IMR-90 (cell line): ENCODE results near the gene FUT7. TPM values are rescaled to one million over a fixed set of nuclear protein-coding genes. Genes with fewer than 3 reads are reported as not detected.

Experiments used
- ATAC-seq: fragments of 200-7000 bp; cut with Tn5 transposase; 2 replicates; pipeline ENCODE4 v1.9.1; 2020; ENCODE audit warnings: low read depth, mild to moderate bottlenecking, moderate library complexity
- BruUV-seq: library from RNA; stranded (reverse); fragments of 400-500 nt; replicated peaks from 2 replicates; lab custom pipeline; 2021; lab: Mats Ljungman, UMichigan
- CTCF ChIA-PET: fragments of 300-600 bp; formaldehyde crosslinking; extraction: SDS; loops from one replicate; lab custom pipeline; 2021; ENCODE audit warnings: antibody characterized with exemption; lab: Yijun Ruan, JAX
- POLR2A ChIA-PET: fragments of 300-600 bp; sonication (Branson Sonifier 250); formaldehyde crosslinking; loops from one replicate; lab custom pipeline; 2022; ENCODE audit warnings: antibody characterized with exemption; ENCODE audit not compliant: unreplicated experiment; lab: Charles Lee
- DNase-seq: peaks from one replicate; pipeline ENCODE4 v3.0.0; 2013
- H2AFZ ChIP-seq: replicated peaks from 2 replicates; pipeline ENCODE3; 2013; ENCODE audit warnings: low read length, mild to moderate bottlenecking; ENCODE audit not compliant: poor library complexity
- H2AK5ac ChIP-seq: 2 replicates; pipeline ENCODE4 v1.6.1; 2013; ENCODE audit warnings: low read depth, low read length, inconsistent platforms
- H2AK9ac ChIP-seq: replicated peaks from 2 replicates; pipeline ENCODE3; 2013; ENCODE audit warnings: mild to moderate bottlenecking, low read depth, low read length, moderate library complexity; ENCODE audit not compliant: poor library complexity
- H2BK120ac ChIP-seq: 2 replicates; pipeline ENCODE4 v1.6.1; 2013; ENCODE audit warnings: low read depth, low read length, inconsistent platforms
- H2BK15ac ChIP-seq: 3 replicates; pipeline ENCODE4 v1.6.1; 2013; ENCODE audit warnings: low read depth, low read length, inconsistent platforms
- H2BK20ac ChIP-seq: 2 replicates; pipeline ENCODE4 v1.6.1; 2013; ENCODE audit warnings: low read depth, mild to moderate bottlenecking, inconsistent platforms, low read length, moderate library complexity
- H2BK5ac ChIP-seq: 2 replicates; pipeline ENCODE4 v1.6.1; 2013; ENCODE audit warnings: mild to moderate bottlenecking, low read depth, low read length, inconsistent platforms; ENCODE audit not compliant: poor library complexity, severe bottlenecking
- H3K14ac ChIP-seq: replicated peaks from 2 replicates; pipeline ENCODE4 v1.6.1; 2013; ENCODE audit warnings: low read depth, low read length, inconsistent platforms
- H3K18ac ChIP-seq: 2 replicates; pipeline ENCODE4 v1.6.1; 2013; ENCODE audit warnings: low read depth, low read length, control low read depth
- H3K23ac ChIP-seq: 2 replicates; pipeline ENCODE4 v1.6.1; 2013; ENCODE audit warnings: low read depth, low read length, inconsistent platforms
- H3K27ac ChIP-seq: 2 replicates; pipeline ENCODE4 v1.5.1; 2013; ENCODE audit warnings: mild to moderate bottlenecking, control low read depth, low read length; ENCODE audit not compliant: insufficient read depth
- H3K27me3 ChIP-seq: 2 replicates; pipeline ENCODE4 v1.6.1; 2013; ENCODE audit warnings: low read length; ENCODE audit not compliant: control insufficient read depth, insufficient read depth
- H3K36me3 ChIP-seq: 2 replicates; pipeline ENCODE4 v1.6.1; 2013; ENCODE audit warnings: low read length, mixed read lengths; ENCODE audit not compliant: control insufficient read depth, insufficient read depth
- H3K4ac ChIP-seq: 2 replicates; pipeline ENCODE4 v1.6.1; 2013; ENCODE audit warnings: low read depth, low read length, inconsistent platforms
- H3K4me1 ChIP-seq: 2 replicates; pipeline ENCODE4 v1.6.1; 2013; ENCODE audit warnings: low read length, mixed read lengths; ENCODE audit not compliant: control insufficient read depth, insufficient read depth
- H3K4me2 ChIP-seq: 2 replicates; pipeline ENCODE4 v1.6.1; 2013; ENCODE audit warnings: low read depth, mild to moderate bottlenecking, control low read depth, low read length, moderate library complexity
- H3K4me3 ChIP-seq: 2 replicates; pipeline ENCODE4 v1.5.1; 2013; ENCODE audit warnings: low read depth, mild to moderate bottlenecking, control low read depth, low read length, moderate library complexity; ENCODE audit not compliant: insufficient read depth
- H3K56ac ChIP-seq: 2 replicates; pipeline ENCODE4 v1.6.1; 2013; ENCODE audit warnings: low read length, inconsistent platforms; ENCODE audit not compliant: insufficient read depth; ENCODE audit errors: extremely low read depth
- H3K79me1 ChIP-seq, 2 experiments: 2 replicates each; pipeline ENCODE4 v1.6.1; 2013; ENCODE audit warnings: low read length in 2 of 2, inconsistent platforms in 1 of 2, low read depth in 1 of 2
- H3K9ac ChIP-seq: 2 replicates; pipeline ENCODE4 v1.6.1; 2013; ENCODE audit warnings: low read depth, low read length, control low read depth
- H3K9me1 ChIP-seq: 2 replicates; pipeline ENCODE4 v1.6.1; 2013; ENCODE audit warnings: low read length, inconsistent platforms; ENCODE audit not compliant: insufficient read depth
- H3K9me3 ChIP-seq: 2 replicates; pipeline ENCODE4 v1.6.1; 2013; ENCODE audit warnings: low read length; ENCODE audit not compliant: control insufficient read depth, insufficient read depth
- H4K20me1 ChIP-seq: 2 replicates; pipeline ENCODE4 v1.6.1; 2013; ENCODE audit warnings: low read length, inconsistent platforms; ENCODE audit not compliant: insufficient read depth
- H4K5ac ChIP-seq: 2 replicates; pipeline ENCODE4 v1.6.1; 2013; ENCODE audit warnings: mild to moderate bottlenecking, low read depth, low read length, control low read depth
- H4K8ac ChIP-seq, 2 experiments: 2 replicates each; pipeline ENCODE4 v1.6.1; 2013; ENCODE audit warnings: low read depth in 2 of 2, low read length in 2 of 2, control low read depth in 1 of 2, inconsistent platforms in 1 of 2
- H4K91ac ChIP-seq: 2 replicates; pipeline ENCODE4 v1.6.1; 2013; ENCODE audit warnings: low read depth, low read length, inconsistent platforms; ENCODE audit not compliant: insufficient read depth
- BHLHE40 ChIP-seq: fragments of 150-350 bp; IDR thresholded peaks from 2 replicates; pipeline ENCODE4 v1.6.1; 2016; ENCODE audit warnings: mild to moderate bottlenecking, low read depth, low read length
- CEBPB ChIP-seq: IDR thresholded peaks from 2 replicates; pipeline ENCODE4 v1.6.1; 2012; ENCODE audit warnings: low read depth, low read length, improper control_type of control experiment
- CHD1 ChIP-seq: IDR thresholded peaks from 2 replicates; pipeline ENCODE4 v1.6.1; 2012; ENCODE audit warnings: low read depth, low read length, improper control_type of control experiment
- CTCF ChIP-seq: conservative IDR thresholded peaks from 2 replicates; pipeline ENCODE4 v1.5.1; 2012; ENCODE audit warnings: mild to moderate bottlenecking, low read depth, low read length, improper control_type of control experiment
- ELK1 ChIP-seq: fragments of 150-350 bp; IDR thresholded peaks from 2 replicates; pipeline ENCODE4 v1.6.1; 2016; ENCODE audit warnings: low read depth, mild to moderate bottlenecking, low read length, moderate library complexity, borderline replicate concordance
- FOS ChIP-seq: fragments of 150-350 bp; IDR thresholded peaks from 2 replicates; pipeline ENCODE4 v1.6.1; 2016; ENCODE audit warnings: low read depth, low read length
- MAFK ChIP-seq: IDR thresholded peaks from 2 replicates; pipeline ENCODE4 v1.6.1; 2012; ENCODE audit warnings: low read depth, low read length, improper control_type of control experiment
- MAZ ChIP-seq: IDR thresholded peaks from 2 replicates; pipeline ENCODE4 v1.6.1; 2012; ENCODE audit warnings: low read depth, mild to moderate bottlenecking, low read length, improper control_type of control experiment, moderate library complexity, borderline replicate concordance
- MXI1 ChIP-seq: IDR thresholded peaks from 2 replicates; pipeline ENCODE4 v1.6.1; 2012; ENCODE audit warnings: low read depth, mild to moderate bottlenecking, low read length, moderate library complexity, borderline replicate concordance
- NFE2L2 ChIP-seq: fragments of 150-350 bp; IDR thresholded peaks from 2 replicates; pipeline ENCODE4 v1.6.1; 2016; ENCODE audit warnings: low read depth, mild to moderate bottlenecking, low read length
- POLR2A ChIP-seq: IDR thresholded peaks from 2 replicates; pipeline ENCODE4 v1.6.1; 2012; ENCODE audit warnings: mild to moderate bottlenecking, low read depth, low read length
- RAD21 ChIP-seq: IDR thresholded peaks from 2 replicates; pipeline ENCODE4 v1.6.1; 2012; ENCODE audit warnings: low read length, improper control_type of control experiment
- RCOR1 ChIP-seq: IDR thresholded peaks from 2 replicates; pipeline ENCODE4 v1.6.1; 2012; ENCODE audit warnings: mild to moderate bottlenecking, low read length, improper control_type of control experiment; ENCODE audit not compliant: insufficient replicate concordance
- RFX5 ChIP-seq: IDR thresholded peaks from 2 replicates; pipeline ENCODE4 v1.8.0; 2012; ENCODE audit warnings: low read depth, mild to moderate bottlenecking, low read length, moderate library complexity
- SMC3 ChIP-seq: fragments of 150-350 bp; IDR thresholded peaks from 2 replicates; pipeline ENCODE4 v1.6.1; 2016; ENCODE audit warnings: low read depth, mild to moderate bottlenecking, antibody characterized with exemption, low read length, moderate library complexity
- WGBS, 2 experiments: methylation state at CpG; one replicate each; pipeline versions ENCODE4 v1.1.5 to v1.1.7; 2013; ENCODE audit warnings: missing lambda C conversion rate in 2 of 2; ENCODE audit not compliant: insufficient read length in 1 of 2; ENCODE audit errors: extremely low coverage in 2 of 2; 5-methylcytosine and 5-hydroxymethylcytosine counted together
- dilution Hi-C: fragments of 300-500 bp; cut with HindIII; formaldehyde crosslinking; loops from one replicate; pipeline ENCODE4 v1.14.3; 2018; ENCODE audit warnings: low sequenced_read_pairs; ENCODE audit not compliant: unreplicated experiment
- in situ Hi-C: fragments of 300-500 bp; cut with MboI; formaldehyde crosslinking; loops from 3 replicates; pipeline ENCODE4 v1.14.3; 2019; ENCODE audit warnings: low sequenced_read_pairs, inconsistent platforms, mixed read lengths
- intact Hi-C: fragments of 100-400 bp; cut with micrococcal nuclease; formaldehyde crosslinking; loops from 2 replicates; pipeline ENCODE4 v1.10.0; 2022
- polyA plus RNA-seq, 3 experiments: library from polyadenylated mRNA; depleted of rRNA; stranded (reverse); fragments of >200 nt; gene quantifications; 2 replicates each; pipeline ENCODE4 v1.2.3, GENCODE V29; 2012; ENCODE audit warnings: low replicate concordance in 1 of 3
- total RNA-seq: library from RNA; depleted of rRNA; stranded (reverse); fragments of >200 nt; gene quantifications from 2 replicates; pipeline ENCODE4 v1.2.3, GENCODE V29; 2012

The FUT7 gene
- total and polyA plus RNA-seq, 2 of the 4 experiments (the other 2 are of a cell fraction), result not detected

- Histone ChIP-seq H2AK9ac (peak overlapping the region; percentile 28), H3K27ac (no peak overlapping the region), H4K5ac (no peak overlapping the region), H3K56ac (no peak overlapping the region), H3K14ac (no peak overlapping the region), H3K18ac (no peak overlapping the region), H3K9me3 (peaks cover 4% of the 10 kb centered on the region), H2BK20ac (no peak overlapping the region), H4K8ac (no peak overlapping the region), H3K9me1 (peaks cover 8% of the 10 kb centered on the region), H2AFZ (no peak overlapping the region), H2BK5ac (no peak overlapping the region), H3K4ac (no peak overlapping the region), H2BK15ac (no peak overlapping the region), H2BK120ac (no peak overlapping the region), H3K9ac (no peak overlapping the region), H3K27me3 (no peaks in the 10 kb centered on the region; the same call in 1 of the 2 replicates), H3K79me1 (peaks cover 6 to 16% of the 10 kb centered on the region in 2 experiments; a peak in 3 of 4 replicates), H3K36me3 (peaks cover 5% of the 10 kb centered on the region; the same call in 1 of the 2 replicates), H3K23ac (no peak overlapping the region; the same call in 1 of the 2 replicates), H4K20me1 (no peaks in the 10 kb centered on the region; the same call in 1 of the 2 replicates), H3K4me1 (peaks cover 23% of the 10 kb centered on the region), H2AK5ac (no peak overlapping the region; the same call in 1 of the 2 replicates), H3K4me3 (no peak overlapping the region), H4K91ac (no peak overlapping the region), H3K4me2 (no peak overlapping the region)
- DNase-seq (no peak), ATAC-seq (no peak)
- dilution Hi-C loops, result no loop called here
- ChIA-PET CTCF (interaction anchor here (0.7 kb wide), 1 partner anchor 34 kb away, joined by 3 read pairs; no protein-coding TSS in a partner anchor), POLR2A (no interaction called here)
- TF ChIP-seq MXI1 (no peak), CHD1 (no peak), NFE2L2 (no peak), BHLHE40 (no peak), RAD21 (no peak), ELK1 (no peak), CTCF (no peak), CEBPB (no peak), MAFK (no peak), RFX5 (no peak), SMC3 (no peak), FOS (no peak), MAZ (no peak), POLR2A (no peak), RCOR1 (no peak)
- WGBS, 2 experiments, result 46% methylated on average over 20 of the region's 30 CpGs; no CpG with 5 or more reads in 1 of the 2 experiments
- in situ Hi-C loops, result no loop called here
- no TSS peak for BruUV-seq
- intact Hi-C loops, result no loop called here
Measured at GRCh38 chr9:136995362-136995761, 36.5 kb downstream of the FUT7 start.
